ENCODE measurements around the gene NUP210. TPM values are rescaled to one million over a fixed set of nuclear protein-coding genes. Genes with fewer than 3 reads are reported as not detected.

The NUP210 gene
- total RNA-seq, 1 donor: under 0.01 TPM

GRCh38 chr3:13406190-13406589 is 13.9 kb downstream of the NUP210 start:
- Histone ChIP-seq H3K4me3 (ENCODE audit: insufficient read depth, low read length) (no peak overlapping the region), H3K4me2 (ENCODE audit: insufficient read depth, low read length) (no peak overlapping the region), H3K79me2 (ENCODE audit: insufficient read depth, low read length) (no peaks in the 10 kb centered on the region), H3K27me3 (ENCODE audit: insufficient read depth, low read length) (no peaks in the 10 kb centered on the region), H3K9me3 (ENCODE audit: low read depth, low read length) (peaks cover 6% of the 10 kb centered on the region), H2AFZ (ENCODE audit: low read length) (no peak overlapping the region), H3K36me3 (ENCODE audit: insufficient read depth, low read length) (no peaks in the 10 kb centered on the region), H4K20me1 (ENCODE audit: insufficient read depth, low read length) (no peaks in the 10 kb centered on the region), H3K4me1 (ENCODE audit: insufficient read depth, low read length) (no peaks in the 10 kb centered on the region), H3K27ac (ENCODE audit: low read depth, low read length) (no peak overlapping the region)
- no peak for DNase-seq (ENCODE audit: insufficient read length, low spot score, missing footprints)
- no peak for TF ChIP-seq CTCF (IDR thresholded peaks at IDR 0.05; ENCODE audit: extremely low read depth, low read depth, low read length)

GRCh38 chr3:13405614-13406013 is 14.5 kb downstream of the NUP210 start:
- H3K4me2 ChIP-seq (ENCODE audit: insufficient read depth, low read length): no peak overlapping the region
- no peak overlapping the region for H3K4me3 ChIP-seq (ENCODE audit: insufficient read depth, low read length)
- no peaks in the 10 kb centered on the region for H3K79me2 ChIP-seq (ENCODE audit: insufficient read depth, low read length)
- no peak for TF ChIP-seq CTCF (IDR thresholded peaks at IDR 0.05; ENCODE audit: extremely low read depth, low read depth, low read length)
- no peaks in the 10 kb centered on the region for H3K27me3 ChIP-seq (ENCODE audit: insufficient read depth, low read length)
- H3K36me3 ChIP-seq (ENCODE audit: insufficient read depth, low read length): no peaks in the 10 kb centered on the region
- H2AFZ ChIP-seq (ENCODE audit: low read length): no peak overlapping the region
- no peaks in the 10 kb centered on the region for H4K20me1 ChIP-seq (ENCODE audit: insufficient read depth, low read length)
- DNase-seq (ENCODE audit: insufficient read length, low spot score, missing footprints): no peak
- H3K27ac ChIP-seq (ENCODE audit: low read depth, low read length): no peak overlapping the region
- H3K9me3 ChIP-seq (ENCODE audit: low read depth, low read length): peaks cover 6% of the 10 kb centered on the region
- no peaks in the 10 kb centered on the region for H3K4me1 ChIP-seq (ENCODE audit: insufficient read depth, low read length)

- TF ChIP-seq CTCF (IDR thresholded peaks at IDR 0.05; ENCODE audit: extremely low read depth, low read depth, low read length): no peak
- Histone ChIP-seq H3K9me3 (ENCODE audit: low read depth, low read length) (peaks cover 6% of the 10 kb centered on the region), H3K79me2 (ENCODE audit: insufficient read depth, low read length) (no peaks in the 10 kb centered on the region), H3K27me3 (ENCODE audit: insufficient read depth, low read length) (no peaks in the 10 kb centered on the region), H3K4me2 (ENCODE audit: insufficient read depth, low read length) (no peak overlapping the region), H3K36me3 (ENCODE audit: insufficient read depth, low read length) (no peaks in the 10 kb centered on the region), H3K4me1 (ENCODE audit: insufficient read depth, low read length) (no peaks in the 10 kb centered on the region), H3K4me3 (ENCODE audit: insufficient read depth, low read length) (no peak overlapping the region), H4K20me1 (ENCODE audit: insufficient read depth, low read length) (no peaks in the 10 kb centered on the region), H2AFZ (ENCODE audit: low read length) (no peak overlapping the region), H3K27ac (ENCODE audit: low read depth, low read length) (no peak overlapping the region)
- DNase-seq (ENCODE audit: insufficient read length, low spot score, missing footprints): no peak
Measured at GRCh38 chr3:13404626-13405452, 15.3 kb downstream of the NUP210 start.

- no peaks in the 10 kb centered on the region for H3K27me3 ChIP-seq (ENCODE audit: insufficient read depth, low read length)
- no peaks in the 10 kb centered on the region for H4K20me1 ChIP-seq (ENCODE audit: insufficient read depth, low read length)
- no peak for TF ChIP-seq CTCF (IDR thresholded peaks at IDR 0.05; ENCODE audit: extremely low read depth, low read depth, low read length)
- H3K4me3 ChIP-seq (ENCODE audit: insufficient read depth, low read length): no peak overlapping the region
- no peak overlapping the region for H3K27ac ChIP-seq (ENCODE audit: low read depth, low read length)
- no peak overlapping the region for H3K4me2 ChIP-seq (ENCODE audit: insufficient read depth, low read length)
- H3K4me1 ChIP-seq (ENCODE audit: insufficient read depth, low read length): no peaks in the 10 kb centered on the region
- no peak overlapping the region for H2AFZ ChIP-seq (ENCODE audit: low read length)
- H3K36me3 ChIP-seq (ENCODE audit: insufficient read depth, low read length): no peaks in the 10 kb centered on the region
- no peaks in the 10 kb centered on the region for H3K79me2 ChIP-seq (ENCODE audit: insufficient read depth, low read length)
- H3K9me3 ChIP-seq (ENCODE audit: low read depth, low read length): peaks cover 6% of the 10 kb centered on the region
- no peak for DNase-seq (ENCODE audit: insufficient read length, low spot score, missing footprints)
Measured at GRCh38 chr3:13403847-13404246, 16.3 kb downstream of the NUP210 start.
